Calu3 (cell line): ENCODE data around the gene CYP24A1. TPM values are rescaled to one million over a fixed set of nuclear protein-coding genes. Genes with fewer than 3 reads are reported as not detected.

Experiments
- BruUV-seq: library from RNA; stranded (reverse); fragments of 400-500 nt; replicated peaks from 2 replicates; lab custom pipeline; 2021; lab: Mats Ljungman, UMichigan
- CTCF ChIA-PET: fragments of 300-600 bp; sonication (Branson Sonifier 250); formaldehyde crosslinking; loops from one replicate; lab custom pipeline; 2022; ENCODE audit warnings: antibody characterized with exemption; lab: Charles Lee
- DNase-seq: peaks from one replicate; pipeline ENCODE4 v3.0.0; 2022
- H3K27ac Mint-ChIP-seq: one replicate; pipeline ENCODE4 v1.8.0; 2022; ENCODE audit warnings: mixed read lengths; ENCODE audit not compliant: unreplicated experiment
- H3K27me3 Mint-ChIP-seq: one replicate; pipeline ENCODE4 v1.8.0; 2022; ENCODE audit warnings: mixed read lengths; ENCODE audit not compliant: unreplicated experiment
- H3K36me3 Mint-ChIP-seq: one replicate; pipeline ENCODE4 v1.8.0; 2022; ENCODE audit warnings: mild to moderate bottlenecking, moderate library complexity, mixed read lengths; ENCODE audit not compliant: insufficient read depth, unreplicated experiment
- H3K4me1 Mint-ChIP-seq: one replicate; pipeline ENCODE4 v1.8.0; 2022; ENCODE audit warnings: mild to moderate bottlenecking, low read depth, mixed read lengths; ENCODE audit not compliant: unreplicated experiment
- H3K4me3 Mint-ChIP-seq: one replicate; pipeline ENCODE4 v1.8.0; 2022; ENCODE audit warnings: mild to moderate bottlenecking, low read depth, moderate library complexity, mixed read lengths; ENCODE audit not compliant: unreplicated experiment
- H3K9me3 Mint-ChIP-seq: one replicate; pipeline ENCODE4 v1.8.0; 2022; ENCODE audit warnings: low read depth, mixed read lengths; ENCODE audit not compliant: unreplicated experiment
- CTCF ChIP-seq: fragments of 200-600 bp; IDR thresholded peaks from one replicate; pipeline ENCODE4 v1.8.0; 2022; ENCODE audit warnings: antibody characterized with exemption; ENCODE audit not compliant: unreplicated experiment
- intact Hi-C: fragments of 100-400 bp; cut with micrococcal nuclease; formaldehyde crosslinking; loops from one replicate; pipeline ENCODE4 v1.10.0; 2022; ENCODE audit not compliant: unreplicated experiment
- total RNA-seq: library from RNA; stranded (reverse); gene quantifications from 2 replicates; pipeline ENCODE4 v1.2.3, GENCODE V29; 2022

The CYP24A1 gene
- total RNA-seq, 1 experiment from 2014 or later = 665 TPM

GRCh38 chr20:54158856-54159418 is 14.8 kb downstream of the CYP24A1 start:
- DNase-seq = no peak
- Mint-ChIP-seq H3K9me3 (no peaks in the 10 kb centered on the region), H3K27ac (peak overlapping the region; percentile 1), H3K27me3 (no peaks in the 10 kb centered on the region), H3K4me1 (peaks cover 57% of the 10 kb centered on the region), H3K4me3 (no peak overlapping the region), H3K36me3 (peaks cover 99% of the 10 kb centered on the region)
- CTCF ChIA-PET = interaction anchor here (0.7 kb wide), 1 partner anchor 707 kb away, joined by 4 read pairs; no protein-coding TSS in a partner anchor
- BruUV-seq = no TSS peak
- TF ChIP-seq CTCF = no peak
- intact Hi-C loops = no loop called here

- H3K27me3 Mint-ChIP-seq = no peaks in the 10 kb centered on the region
- CTCF ChIA-PET = no interaction called here
- peaks cover 97% of the 10 kb centered on the region for H3K36me3 Mint-ChIP-seq
- H3K27ac Mint-ChIP-seq = peak overlapping the region; percentile 1
- no peaks in the 10 kb centered on the region for H3K9me3 Mint-ChIP-seq
- BruUV-seq = no TSS peak
- TF ChIP-seq CTCF = no peak
- intact Hi-C loops = no loop called here
- DNase-seq = no peak
- H3K4me3 Mint-ChIP-seq = no peak overlapping the region
- H3K4me1 Mint-ChIP-seq = peaks cover 56% of the 10 kb centered on the region
These were observed 15.6 kb downstream of the CYP24A1 start for GRCh38 chr20:54158226-54158625.

GRCh38 chr20:54156981-54157835 is 16.6 kb downstream of the CYP24A1 start:
- TF ChIP-seq CTCF = no peak
- DNase-seq = no peak
- Mint-ChIP-seq H3K4me3 (no peak overlapping the region), H3K27me3 (no peaks in the 10 kb centered on the region), H3K36me3 (peaks cover 97% of the 10 kb centered on the region), H3K9me3 (no peaks in the 10 kb centered on the region), H3K27ac (no peak overlapping the region), H3K4me1 (peaks cover 54% of the 10 kb centered on the region)
- CTCF ChIA-PET = interaction anchor here (0.6 kb wide), 2 partner anchors 13 to 27 kb away, joined by 3 to 4 read pairs; no protein-coding TSS in a partner anchor
- intact Hi-C loops = no loop called here
- no TSS peak for BruUV-seq

GRCh38 chr20:54156522-54156921 is 17.3 kb downstream of the CYP24A1 start:
- H3K36me3 Mint-ChIP-seq = peaks cover 97% of the 10 kb centered on the region
- BruUV-seq = no TSS peak
- no peak for DNase-seq
- CTCF ChIA-PET = interaction anchor here (0.6 kb wide), 1 partner anchor 13 kb away, joined by 3 read pairs; no protein-coding TSS in a partner anchor
- H3K9me3 Mint-ChIP-seq = no peaks in the 10 kb centered on the region
- H3K27ac Mint-ChIP-seq = peak overlapping the region; percentile 79
- no peak for TF ChIP-seq CTCF
- no peak overlapping the region for H3K4me3 Mint-ChIP-seq
- H3K4me1 Mint-ChIP-seq = peaks cover 56% of the 10 kb centered on the region
- intact Hi-C loops = no loop called here
- no peaks in the 10 kb centered on the region for H3K27me3 Mint-ChIP-seq
